Endothelial cell (in vitro differentiated cells): Measurements from ENCODE around the gene KCNG2. TPM values are rescaled to one million over a fixed set of nuclear protein-coding genes. Genes with fewer than 3 reads are reported as not detected.

Experiments
- DNase-seq: peaks from one replicate; pipeline ENCODE4 v3.0.0; 2021; ENCODE audit warnings: low spot score
- H3K27ac Mint-ChIP-seq: one replicate; pipeline ENCODE4 v1.8.0; 2021; ENCODE audit warnings: mixed read lengths, inconsistent platforms; ENCODE audit not compliant: unreplicated experiment
- H3K27me3 Mint-ChIP-seq: one replicate; pipeline ENCODE4 v1.8.0; 2021; ENCODE audit warnings: mild to moderate bottlenecking, moderate library complexity, mixed read lengths, inconsistent platforms; ENCODE audit not compliant: unreplicated experiment
- H3K36me3 Mint-ChIP-seq: one replicate; pipeline ENCODE4 v1.8.0; 2021; ENCODE audit warnings: mild to moderate bottlenecking, low read depth, mixed read lengths, inconsistent platforms; ENCODE audit not compliant: unreplicated experiment
- H3K4me1 Mint-ChIP-seq: one replicate; pipeline ENCODE4 v1.8.0; 2021; ENCODE audit warnings: mild to moderate bottlenecking, mixed read lengths, inconsistent platforms; ENCODE audit not compliant: unreplicated experiment
- H3K4me3 Mint-ChIP-seq: one replicate; pipeline ENCODE4 v1.8.0; 2021; ENCODE audit warnings: mild to moderate bottlenecking, mixed read lengths, inconsistent platforms; ENCODE audit not compliant: unreplicated experiment
- H3K9me3 Mint-ChIP-seq: one replicate; pipeline ENCODE4 v1.8.0; 2021; ENCODE audit warnings: mixed read lengths, inconsistent platforms; ENCODE audit not compliant: unreplicated experiment
- total RNA-seq: library from RNA; stranded (reverse); fragmentation: NEBNext Ultra II Directional; extraction: Animal tissue kit (Norgen Biotek cat#: 25700); gene quantifications from one replicate; pipeline ENCODE4 v1.2.1, GENCODE V29; 2021; ENCODE audit not compliant: unreplicated experiment
- TF ChIP-seq, protein P1 (sequence below): fragments of 200-600 bp; sonication (generic); IDR thresholded peaks from one replicate; pipeline ENCODE4 v1.5.0; 2021; ENCODE audit warnings: antibody characterized with exemption; ENCODE audit not compliant: unreplicated experiment

KCNG2 gene
- total RNA-seq, 1 donor from 2014 or later = 0.56 TPM

DNA sequence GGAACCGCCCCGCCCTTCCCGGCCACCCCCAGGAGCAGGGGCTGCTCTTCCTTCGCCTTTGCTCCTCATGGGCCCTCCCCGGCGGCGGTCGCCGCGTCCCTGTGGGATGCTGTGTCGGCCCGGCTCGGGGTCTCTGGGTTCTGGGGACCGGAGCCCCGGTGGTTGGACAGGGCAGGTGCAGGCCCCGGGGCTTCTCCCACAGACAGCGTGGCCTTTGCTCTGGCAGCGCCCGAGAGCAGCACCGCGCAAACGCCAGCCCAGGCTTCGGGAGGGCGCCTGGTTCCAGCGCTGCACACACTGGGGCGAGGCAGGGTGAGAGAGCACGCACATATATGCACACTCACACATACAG lies 9.0 kb upstream of the KCNG2 start:
- Mint-ChIP-seq H3K27ac (no peak overlapping the region), H3K4me3 (no peak overlapping the region), H3K4me1 (peaks cover 13% of the 10 kb centered on the region), H3K9me3 (no peaks in the 10 kb centered on the region), H3K36me3 (peaks cover 3% of the 10 kb centered on the region), H3K27me3 (peaks cover 18% of the 10 kb centered on the region)
- DNase-seq = peak; percentile 37
- TF ChIP-seq, protein P1, sequence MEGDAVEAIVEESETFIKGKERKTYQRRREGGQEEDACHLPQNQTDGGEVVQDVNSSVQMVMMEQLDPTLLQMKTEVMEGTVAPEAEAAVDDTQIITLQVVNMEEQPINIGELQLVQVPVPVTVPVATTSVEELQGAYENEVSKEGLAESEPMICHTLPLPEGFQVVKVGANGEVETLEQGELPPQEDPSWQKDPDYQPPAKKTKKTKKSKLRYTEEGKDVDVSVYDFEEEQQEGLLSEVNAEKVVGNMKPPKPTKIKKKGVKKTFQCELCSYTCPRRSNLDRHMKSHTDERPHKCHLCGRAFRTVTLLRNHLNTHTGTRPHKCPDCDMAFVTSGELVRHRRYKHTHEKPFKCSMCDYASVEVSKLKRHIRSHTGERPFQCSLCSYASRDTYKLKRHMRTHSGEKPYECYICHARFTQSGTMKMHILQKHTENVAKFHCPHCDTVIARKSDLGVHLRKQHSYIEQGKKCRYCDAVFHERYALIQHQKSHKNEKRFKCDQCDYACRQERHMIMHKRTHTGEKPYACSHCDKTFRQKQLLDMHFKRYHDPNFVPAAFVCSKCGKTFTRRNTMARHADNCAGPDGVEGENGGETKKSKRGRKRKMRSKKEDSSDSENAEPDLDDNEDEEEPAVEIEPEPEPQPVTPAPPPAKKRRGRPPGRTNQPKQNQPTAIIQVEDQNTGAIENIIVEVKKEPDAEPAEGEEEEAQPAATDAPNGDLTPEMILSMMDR = peak; percentile 41

- TF ChIP-seq, protein P1 = no peak
- DNase-seq = no peak
- no peak overlapping the region for H3K4me3 Mint-ChIP-seq
- H3K27ac Mint-ChIP-seq = peak overlapping the region; percentile 30
- peaks cover 3% of the 10 kb centered on the region for H3K36me3 Mint-ChIP-seq
- H3K9me3 Mint-ChIP-seq = no peaks in the 10 kb centered on the region
- H3K4me1 Mint-ChIP-seq = peaks cover 13% of the 10 kb centered on the region
- peaks cover 18% of the 10 kb centered on the region for H3K27me3 Mint-ChIP-seq
These were observed 8.4 kb upstream of the KCNG2 start for GRCh38 chr18:79789091-79789891.

- Mint-ChIP-seq H3K9me3 (no peaks in the 10 kb centered on the region), H3K4me1 (peaks cover 13% of the 10 kb centered on the region), H3K36me3 (peaks cover 3% of the 10 kb centered on the region), H3K27ac (no peak overlapping the region), H3K4me3 (no peak overlapping the region), H3K27me3 (peaks cover 17% of the 10 kb centered on the region)
- TF ChIP-seq, protein P1 = no peak
- no peak for DNase-seq
These were observed 7.5 kb upstream of the KCNG2 start for GRCh38 chr18:79789901-79790890.

DNA sequence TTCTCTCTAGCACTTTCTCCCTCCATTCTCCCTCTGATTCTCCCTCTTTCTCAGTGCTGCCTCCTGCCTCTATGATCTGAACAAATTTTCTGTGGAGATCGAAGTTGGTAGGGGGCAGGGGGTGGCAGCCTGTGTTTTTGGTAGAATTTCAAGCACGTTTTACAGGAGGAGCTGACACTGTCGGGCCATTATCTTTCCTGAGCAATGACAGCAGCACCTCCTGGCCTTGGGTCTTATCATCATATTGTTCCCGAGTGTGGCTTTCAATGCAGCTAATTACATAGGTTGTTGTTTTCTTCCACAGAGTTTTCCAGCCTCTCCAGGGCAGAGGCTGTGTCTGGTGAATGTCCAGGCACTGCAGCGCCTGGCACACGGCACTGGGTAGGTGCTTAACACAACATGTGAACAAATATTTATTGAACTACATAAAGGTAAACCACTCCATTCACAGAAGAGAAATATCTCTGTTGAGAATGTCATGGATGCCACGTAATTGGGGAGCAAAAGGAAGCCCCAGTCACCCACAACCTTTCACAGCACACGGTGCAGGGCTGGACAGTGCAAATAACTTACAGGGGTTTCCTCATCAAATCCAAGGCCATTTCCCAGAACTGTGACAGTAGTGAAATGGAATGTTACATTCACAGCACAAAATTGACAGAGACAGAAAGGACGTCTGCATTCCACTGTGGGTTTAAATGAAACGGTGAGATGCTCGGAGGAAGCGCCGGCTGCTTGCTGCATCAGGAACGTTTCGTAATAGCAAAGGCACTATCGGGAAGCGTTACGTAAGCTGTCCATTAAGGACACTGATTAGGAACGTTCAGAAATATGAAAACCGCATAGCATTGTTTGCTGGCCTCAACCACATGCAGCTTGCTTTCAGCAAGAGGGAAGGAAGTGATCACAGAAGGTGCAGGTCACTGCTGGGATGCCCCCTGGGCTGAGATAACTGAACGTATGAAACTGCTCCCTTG lies 6.5 kb upstream of the KCNG2 start:
- H3K27ac Mint-ChIP-seq = no peak overlapping the region
- no peak for DNase-seq
- peaks cover 13% of the 10 kb centered on the region for H3K4me1 Mint-ChIP-seq
- H3K9me3 Mint-ChIP-seq = no peaks in the 10 kb centered on the region
- H3K27me3 Mint-ChIP-seq = peaks cover 18% of the 10 kb centered on the region
- TF ChIP-seq, protein P1 = no peak
- peak overlapping the region; percentile 37 for H3K4me3 Mint-ChIP-seq
- peaks cover 5% of the 10 kb centered on the region for H3K36me3 Mint-ChIP-seq
